IgD-negative memory B cell (primary cell): Measurements from ENCODE around the gene WNT4. TPM values are rescaled to one million over a fixed set of nuclear protein-coding genes. Genes with fewer than 3 reads are reported as not detected.

ENCODE experiments used
- H3K27ac Mint-ChIP-seq, 3 donors: one replicate each; pipeline ENCODE4 v1.8.0; 2020 to 2022; ENCODE audit warnings: mild to moderate bottlenecking in 3 of 3, mixed read lengths in 3 of 3, moderate library complexity in 1 of 3
- H3K27me3 Mint-ChIP-seq: one replicate; pipeline ENCODE4 v1.8.0; 2021; ENCODE audit warnings: mixed read lengths
- H3K36me3 Mint-ChIP-seq: one replicate; pipeline ENCODE4 v1.8.0; 2020; ENCODE audit warnings: mild to moderate bottlenecking, mixed read lengths
- H3K4me1 Mint-ChIP-seq, 3 donors: one replicate each; pipeline ENCODE4 v1.8.0; 2020 to 2022; ENCODE audit warnings: mixed read lengths in 3 of 3, mild to moderate bottlenecking in 1 of 3
- H3K4me3 Mint-ChIP-seq, 4 donors: one replicate each; pipeline ENCODE4 v1.8.0; 2020 to 2022; ENCODE audit warnings: mild to moderate bottlenecking in 4 of 4, mixed read lengths in 4 of 4, moderate library complexity in 3 of 4
- H3K9me3 Mint-ChIP-seq, 3 donors: one replicate each; pipeline ENCODE4 v1.8.0; 2020 to 2021; ENCODE audit warnings: mixed read lengths in 3 of 3, mild to moderate bottlenecking in 1 of 3
- polyA plus RNA-seq: library from polyadenylated mRNA; unstranded; fragments of 300-500 nt; fragmentation: Illumina TruSeq; gene quantifications from one replicate; pipeline ENCODE4 v1.2.3, GENCODE V29; 2021

The WNT4 gene
- polyA plus RNA-seq, 1 donor from 2014 or later: not detected

- no peaks in the 10 kb centered on the region for H3K27me3 Mint-ChIP-seq
- no peak overlapping the region for H3K4me3 Mint-ChIP-seq
- H3K9me3 Mint-ChIP-seq: no peaks in the 10 kb centered on the region
- peaks cover 5% of the 10 kb centered on the region for H3K36me3 Mint-ChIP-seq
- peak overlapping the region in 2 of 3 donors; percentile 39 to 89 for H3K27ac Mint-ChIP-seq
- H3K4me1 Mint-ChIP-seq: peaks cover 32 to 36% (median 35%) of the 10 kb centered on the region in 3 donors
Measured at GRCh38 chr1:22114083-22115012, 28.5 kb downstream of the WNT4 start.

- no peak overlapping the region for H3K27ac Mint-ChIP-seq
- H3K4me3 Mint-ChIP-seq: peak overlapping the region in 1 of 4 donors; percentile 30
- H3K27me3 Mint-ChIP-seq: no peaks in the 10 kb centered on the region
- no peaks in the 10 kb centered on the region for H3K9me3 Mint-ChIP-seq
- H3K4me1 Mint-ChIP-seq: peaks cover 23 to 31% (median 24%) of the 10 kb centered on the region in 3 donors
- peaks cover 7% of the 10 kb centered on the region for H3K36me3 Mint-ChIP-seq
Measured at GRCh38 chr1:22112554-22112953, 30.3 kb downstream of the WNT4 start.

- peaks cover 7% of the 10 kb centered on the region for H3K36me3 Mint-ChIP-seq
- no peak overlapping the region for H3K4me3 Mint-ChIP-seq
- no peaks in the 10 kb centered on the region for H3K27me3 Mint-ChIP-seq
- no peaks in the 10 kb centered on the region for H3K9me3 Mint-ChIP-seq
- peaks cover 20 to 22% (median 21%) of the 10 kb centered on the region in 3 donors for H3K4me1 Mint-ChIP-seq
- peak overlapping the region in 1 of 3 donors; percentile 67 for H3K27ac Mint-ChIP-seq
Measured at GRCh38 chr1:22111620-22112019, 31.3 kb downstream of the WNT4 start.

GRCh38 chr1:22111115-22111514 is 31.8 kb downstream of the WNT4 start:
- no peaks in the 10 kb centered on the region for H3K9me3 Mint-ChIP-seq
- H3K36me3 Mint-ChIP-seq: peaks cover 7% of the 10 kb centered on the region
- H3K4me3 Mint-ChIP-seq: no peak overlapping the region
- H3K27me3 Mint-ChIP-seq: no peaks in the 10 kb centered on the region
- H3K27ac Mint-ChIP-seq: peak overlapping the region in 1 of 3 donors; percentile 67
- peaks cover 17 to 20% (median 17%) of the 10 kb centered on the region in 3 donors for H3K4me1 Mint-ChIP-seq

GRCh38 chr1:22110016-22110415 is 32.9 kb downstream of the WNT4 start:
- Mint-ChIP-seq H3K4me3 (no peak overlapping the region), H3K27me3 (no peaks in the 10 kb centered on the region), H3K27ac (no peak overlapping the region), H3K4me1 (peaks cover 16 to 22% (median 21%) of the 10 kb centered on the region in 3 donors), H3K36me3 (peaks cover 7% of the 10 kb centered on the region), H3K9me3 (no peaks in the 10 kb centered on the region)

- H3K4me3 Mint-ChIP-seq: no peak overlapping the region
- peak overlapping the region in 1 of 3 donors; percentile 39 for H3K27ac Mint-ChIP-seq
- H3K9me3 Mint-ChIP-seq: no peaks in the 10 kb centered on the region
- H3K36me3 Mint-ChIP-seq: peaks cover 8% of the 10 kb centered on the region
- H3K27me3 Mint-ChIP-seq: no peaks in the 10 kb centered on the region
- H3K4me1 Mint-ChIP-seq: peaks cover 28 to 37% (median 34%) of the 10 kb centered on the region in 3 donors
Measured at GRCh38 chr1:22108339-22109105, 34.4 kb downstream of the WNT4 start.

GRCh38 chr1:22107126-22107525 is 35.8 kb downstream of the WNT4 start:
- Mint-ChIP-seq H3K36me3 (peaks cover 6% of the 10 kb centered on the region), H3K27me3 (no peaks in the 10 kb centered on the region), H3K4me1 (peaks cover 37 to 41% (median 40%) of the 10 kb centered on the region in 3 donors), H3K4me3 (no peak overlapping the region), H3K9me3 (no peaks in the 10 kb centered on the region), H3K27ac (peak overlapping the region in 1 of 3 donors; percentile 31)

GRCh38 chr1:22105611-22106207 is 37.2 kb downstream of the WNT4 start:
- peaks cover 3% of the 10 kb centered on the region for H3K36me3 Mint-ChIP-seq
- H3K27me3 Mint-ChIP-seq: no peaks in the 10 kb centered on the region
- H3K9me3 Mint-ChIP-seq: no peaks in the 10 kb centered on the region
- H3K4me3 Mint-ChIP-seq: peak overlapping the region in 2 of 4 donors; percentile 2 to 46
- H3K4me1 Mint-ChIP-seq: peaks cover 46 to 50% (median 47%) of the 10 kb centered on the region in 3 donors
- peak overlapping the region; percentile 2 to 33 (median 28) for H3K27ac Mint-ChIP-seq

GRCh38 chr1:22104865-22105437 is 37.9 kb downstream of the WNT4 start:
- H3K27ac Mint-ChIP-seq: peak overlapping the region in 2 of 3 donors; percentile 53
- H3K36me3 Mint-ChIP-seq: peaks cover 3% of the 10 kb centered on the region
- H3K4me1 Mint-ChIP-seq: peaks cover 54 to 56% (median 54%) of the 10 kb centered on the region in 3 donors
- peak overlapping the region in 1 of 4 donors; percentile 12 for H3K4me3 Mint-ChIP-seq
- H3K27me3 Mint-ChIP-seq: no peaks in the 10 kb centered on the region
- H3K9me3 Mint-ChIP-seq: no peaks in the 10 kb centered on the region

- Mint-ChIP-seq H3K36me3 (peaks cover 2% of the 10 kb centered on the region), H3K9me3 (no peaks in the 10 kb centered on the region), H3K4me3 (peak overlapping the region in 2 of 4 donors; percentile 55 to 65), H3K27me3 (no peaks in the 10 kb centered on the region), H3K27ac (peak overlapping the region in 2 of 3 donors; percentile 53 to 88), H3K4me1 (peaks cover 57 to 61% (median 58%) of the 10 kb centered on the region in 3 donors)
Measured at GRCh38 chr1:22104094-22104493, 38.8 kb downstream of the WNT4 start.

- H3K36me3 Mint-ChIP-seq: peaks cover 2% of the 10 kb centered on the region
- H3K9me3 Mint-ChIP-seq: no peaks in the 10 kb centered on the region
- peak overlapping the region in 1 of 4 donors; percentile 19 for H3K4me3 Mint-ChIP-seq
- peak overlapping the region in 2 of 3 donors; percentile 18 to 59 for H3K27ac Mint-ChIP-seq
- no peaks in the 10 kb centered on the region for H3K27me3 Mint-ChIP-seq
- peaks cover 54 to 61% (median 55%) of the 10 kb centered on the region in 3 donors for H3K4me1 Mint-ChIP-seq
Measured at GRCh38 chr1:22102746-22103145, 40.2 kb downstream of the WNT4 start.

GRCh38 chr1:22101995-22102394 is 40.9 kb downstream of the WNT4 start:
- Mint-ChIP-seq H3K27me3 (no peaks in the 10 kb centered on the region), H3K36me3 (peaks cover 2% of the 10 kb centered on the region), H3K4me3 (no peak overlapping the region), H3K27ac (no peak overlapping the region), H3K9me3 (no peaks in the 10 kb centered on the region), H3K4me1 (peaks cover 54 to 61% (median 59%) of the 10 kb centered on the region in 3 donors)

- H3K36me3 Mint-ChIP-seq: peaks cover 2% of the 10 kb centered on the region
- no peaks in the 10 kb centered on the region for H3K27me3 Mint-ChIP-seq
- no peak overlapping the region for H3K4me3 Mint-ChIP-seq
- peaks cover 54 to 59% (median 57%) of the 10 kb centered on the region in 3 donors for H3K4me1 Mint-ChIP-seq
- H3K27ac Mint-ChIP-seq: peak overlapping the region; percentile 9 to 60 (median 46)
- H3K9me3 Mint-ChIP-seq: no peaks in the 10 kb centered on the region
Measured at GRCh38 chr1:22101199-22101598, 41.7 kb downstream of the WNT4 start.

- Mint-ChIP-seq H3K36me3 (peaks cover 2% of the 10 kb centered on the region), H3K4me3 (peak overlapping the region in 1 of 4 donors; percentile 18), H3K4me1 (peaks cover 47 to 53% (median 49%) of the 10 kb centered on the region in 3 donors), H3K9me3 (no peaks in the 10 kb centered on the region), H3K27me3 (no peaks in the 10 kb centered on the region), H3K27ac (peak overlapping the region in 1 of 3 donors; percentile 55)
Measured at GRCh38 chr1:22100168-22100567, 42.7 kb downstream of the WNT4 start.
